ENCODE data around the gene BMPER. TPM values are rescaled to one million over a fixed set of nuclear protein-coding genes. Genes with fewer than 3 reads are reported as not detected.

BMPER gene
- total and polyA plus RNA-seq, 10 of the 15 experiments (the other 5 are each of a cell fraction or from before 2014, with no cell fraction given), result 0.02 to 0.08 TPM; not detected in 8

GRCh38 chr7:34019301-34019790, 114.0 kb downstream of the BMPER start (continued):
- TF ChIP-seq ZNF274 (IDR thresholded peaks at IDR 0.05; ENCODE audit: insufficient read depth, insufficient read length) (no peak), ZBED1 (IDR thresholded peaks at IDR 0.05; ENCODE audit: borderline replicate concordance) (no peak), ESRRA (IDR thresholded peaks at IDR 0.05; ENCODE audit: low read length) (no peak), IKZF2 (IDR thresholded peaks at IDR 0.05) (no peak), SMARCA5 (IDR thresholded peaks at IDR 0.05) (no peak), CEBPB (IDR thresholded peaks at IDR 0.05; ENCODE audit: borderline replicate concordance in 1 of 2, low read depth in 2 of 2, low read length in 2 of 2) (no peak)

- in situ Hi-C loops (cut with MboI), result no loop called here
- no peak for FAIRE-seq
Observed at GRCh38 chr7:34022626-34023025, 117.3 kb downstream of the BMPER start.

More at GRCh38 chr7:34022626-34023025, 117.3 kb downstream of the BMPER start:
- Histone ChIP-seq H3K79me2 (ENCODE audit: control insufficient read depth, insufficient read depth, low read length) (no peaks in the 10 kb centered on the region), H3K27me3 (replicated peaks in 1 of 2; ENCODE audit: control insufficient read depth in 2 of 2, insufficient read depth in 2 of 2, low read length in 1 of 2) (no peaks in the 10 kb centered on the region), H3K36me3 (ENCODE audit: control insufficient read depth in 2 of 2, insufficient read depth in 2 of 2, low read length in 1 of 2) (no peaks in the 10 kb centered on the region), H4K20me1 (ENCODE audit: control insufficient read depth, insufficient read depth) (no peaks in the 10 kb centered on the region), H3K4me2 (ENCODE audit: control insufficient read depth, insufficient read depth) (no peak overlapping the region), H2AFZ (ENCODE audit: control insufficient read depth, low read depth, low read length) (no peak overlapping the region), H3K4me3 (no peak overlapping the region), H3K4me1 (ENCODE audit: control insufficient read depth, insufficient read depth, low read length) (no peaks in the 10 kb centered on the region), H3K27ac (ENCODE audit: control insufficient read depth, insufficient read depth) (no peak overlapping the region), H3K9ac (ENCODE audit: control insufficient read depth, insufficient read depth, low read length) (no peak overlapping the region), H3K9me3 (replicated peaks; ENCODE audit: control insufficient read depth, insufficient read depth, low read length) (no peaks in the 10 kb centered on the region)
- RAD21 ChIA-PET (ENCODE audit: unreplicated experiment), result no interaction called here
- ATAC-seq (no peak), DNase-seq (ENCODE audit: low read depth, low spot score) (no peak)
- 30% methylated on average over 5 of the region's 5 CpGs for WGBS (ENCODE audit: insufficient coverage, insufficient replicate concordance, low lambda C conversion rate, missing lambda C conversion rate)
- BruUV-seq (replicated peaks), result no TSS peak
- CTCF ChIA-PET, result interaction anchor here (0.6 kb wide), 1 partner anchor 65 kb away, joined by 3 read pairs; no protein-coding TSS in a partner anchor
- intact Hi-C loops (cut with micrococcal nuclease; ENCODE audit: unreplicated experiment), result no loop called here
- SMC1A ChIA-PET (ENCODE audit: uncharacterized antibody, unreplicated experiment), result no interaction called here
- POLR2A ChIA-PET, result no interaction called here
- TF ChIP-seq ZSCAN29 (IDR thresholded peaks at IDR 0.05), result no peak
- no peak for TF ChIP-seq EED (IDR thresholded peaks at IDR 0.05; ENCODE audit: low read depth)
- TF ChIP-seq CBFB (IDR thresholded peaks at IDR 0.05; ENCODE audit: low read depth), result no peak
- TF ChIP-seq NR2F1 (conservative IDR thresholded peaks at IDR 0.05), result no peak
- TF ChIP-seq CTCF (IDR thresholded peaks at IDR 0.05 in 2 of 3, conservative IDR thresholded peaks at IDR 0.05 in 1 of 3; ENCODE audit: control insufficient read depth in 2 of 3, extremely low read depth in 1 of 3, insufficient read depth in 1 of 3, low read depth in 3 of 3, low read length in 3 of 3), result no peak
- no peak for TF ChIP-seq SIN3A (IDR thresholded peaks at IDR 0.05; ENCODE audit: low read depth, low read length)
- no peak for TF ChIP-seq E2F4 (IDR thresholded peaks at IDR 0.05; ENCODE audit: low read depth, low read length)
- no peak for TF ChIP-seq ZNF384 (IDR thresholded peaks at IDR 0.05; ENCODE audit: borderline replicate concordance, low read depth, low read length)
- no peak for TF ChIP-seq RFX5 (IDR thresholded peaks at IDR 0.05; ENCODE audit: low read depth, low read length)
- TF ChIP-seq NR2C1 (IDR thresholded peaks at IDR 0.05), result no peak
- no peak for TF ChIP-seq BCL11A (IDR thresholded peaks at IDR 0.05; ENCODE audit: low read depth, low read length)
- TF ChIP-seq NFYB (IDR thresholded peaks at IDR 0.05; ENCODE audit: insufficient read depth, low read depth, low read length), result no peak
- TF ChIP-seq RCOR1 (conservative IDR thresholded peaks at IDR 0.05; ENCODE audit: low read depth, low read length), result no peak
- TF ChIP-seq ATF3 (IDR thresholded peaks at IDR 0.05; ENCODE audit: borderline replicate concordance, extremely low read depth, low read depth, low read length), result no peak
- TF ChIP-seq ZNF207 (IDR thresholded peaks at IDR 0.05; ENCODE audit: borderline replicate concordance), result no peak
